ENCODE measurements around the gene SAMD4A. TPM values are rescaled to one million over a fixed set of nuclear protein-coding genes. Genes with fewer than 3 reads are reported as not detected.

The SAMD4A gene
- total RNA-seq, 1 experiment from 2014 or later: 9.6 TPM

- Mint-ChIP-seq H3K27me3 (ENCODE audit: low read depth) (no peaks in the 10 kb centered on the region), H3K9me3 (no peaks in the 10 kb centered on the region), H3K4me3 (no peak overlapping the region), H3K36me3 (ENCODE audit: insufficient read depth in 1 of 3, low read depth in 3 of 3) (no peaks in the 10 kb centered on the region), H3K4me1 (no peaks in the 10 kb centered on the region), H3K27ac (no peak overlapping the region)
- Histone ChIP-seq H3K4me1 (ENCODE audit: insufficient read depth, low read length) (no peaks in the 10 kb centered on the region), H2BK120ac (ENCODE audit: low read depth, low read length, poor library complexity, severe bottlenecking) (no peak overlapping the region), H3K56ac (ENCODE audit: insufficient read length, low read depth, low read length) (no peak overlapping the region), H3K14ac (ENCODE audit: insufficient read depth, low read length) (no peak overlapping the region), H2BK5ac (ENCODE audit: insufficient read length, low read length) (no peak overlapping the region), H3K79me1 (ENCODE audit: insufficient read depth, low read depth, low read length, poor library complexity, severe bottlenecking) (no peaks in the 10 kb centered on the region), H2BK20ac (ENCODE audit: low read depth, low read length, poor library complexity, severe bottlenecking) (no peak overlapping the region), H3K27me3 (ENCODE audit: insufficient read depth, low read length) (no peaks in the 10 kb centered on the region), H3K79me2 (ENCODE audit: insufficient read depth, low read length) (no peaks in the 10 kb centered on the region), H3K27ac (ENCODE audit: insufficient read length, low read depth, low read length) (no peak overlapping the region), H3K4me2 (ENCODE audit: insufficient read depth, insufficient read length, low read length) (no peak overlapping the region), H3K23ac (ENCODE audit: insufficient read length, low read depth, low read length) (no peak overlapping the region), H4K8ac (replicated peaks; ENCODE audit: insufficient read length, low read depth, low read length) (no peak overlapping the region), H2BK15ac (ENCODE audit: low read depth, low read length) (no peak overlapping the region), H4K20me1 (ENCODE audit: control insufficient read depth, insufficient read depth, insufficient read length) (no peaks in the 10 kb centered on the region), H3T11ph (ENCODE audit: low read length) (no peak overlapping the region), H4K91ac (ENCODE audit: insufficient read length, low read depth, low read length) (no peak overlapping the region), H3K9ac (ENCODE audit: extremely low read depth, insufficient read length, low read length) (no peak overlapping the region), H3K9me3 (ENCODE audit: control insufficient read depth, low read depth, low read length) (no peaks in the 10 kb centered on the region), H3K4ac (ENCODE audit: low read depth, low read length) (no peak overlapping the region), H3K23me2 (ENCODE audit: insufficient read length, low read depth, low read length, poor library complexity, severe bottlenecking) (no peaks in the 10 kb centered on the region), H2AK5ac (ENCODE audit: insufficient read length, low read length) (no peak overlapping the region), H3K18ac (ENCODE audit: insufficient read length, low read depth, low read length) (no peak overlapping the region), H2AFZ (ENCODE audit: low read length) (no peak overlapping the region), H2BK12ac (ENCODE audit: insufficient read length, low read depth, low read length) (no peak overlapping the region), H4K5ac (ENCODE audit: insufficient read length, low read depth, low read length) (no peak overlapping the region)
- no peak for DNase-seq
- TF ChIP-seq, protein P1, sequence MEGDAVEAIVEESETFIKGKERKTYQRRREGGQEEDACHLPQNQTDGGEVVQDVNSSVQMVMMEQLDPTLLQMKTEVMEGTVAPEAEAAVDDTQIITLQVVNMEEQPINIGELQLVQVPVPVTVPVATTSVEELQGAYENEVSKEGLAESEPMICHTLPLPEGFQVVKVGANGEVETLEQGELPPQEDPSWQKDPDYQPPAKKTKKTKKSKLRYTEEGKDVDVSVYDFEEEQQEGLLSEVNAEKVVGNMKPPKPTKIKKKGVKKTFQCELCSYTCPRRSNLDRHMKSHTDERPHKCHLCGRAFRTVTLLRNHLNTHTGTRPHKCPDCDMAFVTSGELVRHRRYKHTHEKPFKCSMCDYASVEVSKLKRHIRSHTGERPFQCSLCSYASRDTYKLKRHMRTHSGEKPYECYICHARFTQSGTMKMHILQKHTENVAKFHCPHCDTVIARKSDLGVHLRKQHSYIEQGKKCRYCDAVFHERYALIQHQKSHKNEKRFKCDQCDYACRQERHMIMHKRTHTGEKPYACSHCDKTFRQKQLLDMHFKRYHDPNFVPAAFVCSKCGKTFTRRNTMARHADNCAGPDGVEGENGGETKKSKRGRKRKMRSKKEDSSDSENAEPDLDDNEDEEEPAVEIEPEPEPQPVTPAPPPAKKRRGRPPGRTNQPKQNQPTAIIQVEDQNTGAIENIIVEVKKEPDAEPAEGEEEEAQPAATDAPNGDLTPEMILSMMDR (conservative IDR thresholded peaks at IDR 0.05): no peak
- no CpG with 5 or more reads among the region's 6 CpGs for WGBS (ENCODE audit: extremely low coverage, insufficient read length, low lambda C conversion rate)
Observed at GRCh38 chr14:54754116-54754622, 187.2 kb downstream of the SAMD4A start.
